IMR-90 (cell line): ENCODE measurements around the gene MRPS9. TPM values are rescaled to one million over a fixed set of nuclear protein-coding genes. Genes with fewer than 3 reads are reported as not detected.

Source experiments
- ATAC-seq: fragments of 200-7000 bp; cut with Tn5 transposase; 2 replicates; pipeline ENCODE4 v1.9.1; 2020; ENCODE audit warnings: low read depth, mild to moderate bottlenecking, moderate library complexity
- BruUV-seq: library from RNA; stranded (reverse); fragments of 400-500 nt; replicated peaks from 2 replicates; lab custom pipeline; 2021; lab: Mats Ljungman, UMichigan
- CTCF ChIA-PET: fragments of 300-600 bp; formaldehyde crosslinking; extraction: SDS; loops from one replicate; lab custom pipeline; 2021; ENCODE audit warnings: antibody characterized with exemption; lab: Yijun Ruan, JAX
- POLR2A ChIA-PET: fragments of 300-600 bp; sonication (Branson Sonifier 250); formaldehyde crosslinking; loops from one replicate; lab custom pipeline; 2022; ENCODE audit warnings: antibody characterized with exemption; ENCODE audit not compliant: unreplicated experiment; lab: Charles Lee
- DNase-seq: peaks from one replicate; pipeline ENCODE4 v3.0.0; 2013
- H2AFZ ChIP-seq: replicated peaks from 2 replicates; pipeline ENCODE3; 2013; ENCODE audit warnings: low read length, mild to moderate bottlenecking; ENCODE audit not compliant: poor library complexity
- H2AK5ac ChIP-seq: 2 replicates; pipeline ENCODE4 v1.6.1; 2013; ENCODE audit warnings: low read depth, low read length, inconsistent platforms
- H2AK9ac ChIP-seq: replicated peaks from 2 replicates; pipeline ENCODE3; 2013; ENCODE audit warnings: mild to moderate bottlenecking, low read depth, low read length, moderate library complexity; ENCODE audit not compliant: poor library complexity
- H2BK120ac ChIP-seq: 2 replicates; pipeline ENCODE4 v1.6.1; 2013; ENCODE audit warnings: low read depth, low read length, inconsistent platforms
- H2BK15ac ChIP-seq: 3 replicates; pipeline ENCODE4 v1.6.1; 2013; ENCODE audit warnings: low read depth, low read length, inconsistent platforms
- H2BK20ac ChIP-seq: 2 replicates; pipeline ENCODE4 v1.6.1; 2013; ENCODE audit warnings: low read depth, mild to moderate bottlenecking, inconsistent platforms, low read length, moderate library complexity
- H2BK5ac ChIP-seq: 2 replicates; pipeline ENCODE4 v1.6.1; 2013; ENCODE audit warnings: mild to moderate bottlenecking, low read depth, low read length, inconsistent platforms; ENCODE audit not compliant: poor library complexity, severe bottlenecking
- H3K14ac ChIP-seq: replicated peaks from 2 replicates; pipeline ENCODE4 v1.6.1; 2013; ENCODE audit warnings: low read depth, low read length, inconsistent platforms
- H3K18ac ChIP-seq: 2 replicates; pipeline ENCODE4 v1.6.1; 2013; ENCODE audit warnings: low read depth, low read length, control low read depth
- H3K23ac ChIP-seq: 2 replicates; pipeline ENCODE4 v1.6.1; 2013; ENCODE audit warnings: low read depth, low read length, inconsistent platforms
- H3K27ac ChIP-seq: 2 replicates; pipeline ENCODE4 v1.5.1; 2013; ENCODE audit warnings: mild to moderate bottlenecking, control low read depth, low read length; ENCODE audit not compliant: insufficient read depth
- H3K27me3 ChIP-seq: 2 replicates; pipeline ENCODE4 v1.6.1; 2013; ENCODE audit warnings: low read length; ENCODE audit not compliant: control insufficient read depth, insufficient read depth
- H3K36me3 ChIP-seq: 2 replicates; pipeline ENCODE4 v1.6.1; 2013; ENCODE audit warnings: low read length, mixed read lengths; ENCODE audit not compliant: control insufficient read depth, insufficient read depth
- H3K4ac ChIP-seq: 2 replicates; pipeline ENCODE4 v1.6.1; 2013; ENCODE audit warnings: low read depth, low read length, inconsistent platforms
- H3K4me1 ChIP-seq: 2 replicates; pipeline ENCODE4 v1.6.1; 2013; ENCODE audit warnings: low read length, mixed read lengths; ENCODE audit not compliant: control insufficient read depth, insufficient read depth
- H3K4me2 ChIP-seq: 2 replicates; pipeline ENCODE4 v1.6.1; 2013; ENCODE audit warnings: low read depth, mild to moderate bottlenecking, control low read depth, low read length, moderate library complexity
- H3K4me3 ChIP-seq: 2 replicates; pipeline ENCODE4 v1.5.1; 2013; ENCODE audit warnings: low read depth, mild to moderate bottlenecking, control low read depth, low read length, moderate library complexity; ENCODE audit not compliant: insufficient read depth
- H3K56ac ChIP-seq: 2 replicates; pipeline ENCODE4 v1.6.1; 2013; ENCODE audit warnings: low read length, inconsistent platforms; ENCODE audit not compliant: insufficient read depth; ENCODE audit errors: extremely low read depth
- H3K79me1 ChIP-seq, 2 experiments: 2 replicates each; pipeline ENCODE4 v1.6.1; 2013; ENCODE audit warnings: low read length in 2 of 2, inconsistent platforms in 1 of 2, low read depth in 1 of 2
- H3K9ac ChIP-seq: 2 replicates; pipeline ENCODE4 v1.6.1; 2013; ENCODE audit warnings: low read depth, low read length, control low read depth
- H3K9me1 ChIP-seq: 2 replicates; pipeline ENCODE4 v1.6.1; 2013; ENCODE audit warnings: low read length, inconsistent platforms; ENCODE audit not compliant: insufficient read depth
- H3K9me3 ChIP-seq: 2 replicates; pipeline ENCODE4 v1.6.1; 2013; ENCODE audit warnings: low read length; ENCODE audit not compliant: control insufficient read depth, insufficient read depth
- H4K20me1 ChIP-seq: 2 replicates; pipeline ENCODE4 v1.6.1; 2013; ENCODE audit warnings: low read length, inconsistent platforms; ENCODE audit not compliant: insufficient read depth
- H4K5ac ChIP-seq: 2 replicates; pipeline ENCODE4 v1.6.1; 2013; ENCODE audit warnings: mild to moderate bottlenecking, low read depth, low read length, control low read depth
- H4K8ac ChIP-seq, 2 experiments: 2 replicates each; pipeline ENCODE4 v1.6.1; 2013; ENCODE audit warnings: low read depth in 2 of 2, low read length in 2 of 2, control low read depth in 1 of 2, inconsistent platforms in 1 of 2
- H4K91ac ChIP-seq: 2 replicates; pipeline ENCODE4 v1.6.1; 2013; ENCODE audit warnings: low read depth, low read length, inconsistent platforms; ENCODE audit not compliant: insufficient read depth
- BHLHE40 ChIP-seq: fragments of 150-350 bp; IDR thresholded peaks from 2 replicates; pipeline ENCODE4 v1.6.1; 2016; ENCODE audit warnings: mild to moderate bottlenecking, low read depth, low read length
- CEBPB ChIP-seq: IDR thresholded peaks from 2 replicates; pipeline ENCODE4 v1.6.1; 2012; ENCODE audit warnings: low read depth, low read length, improper control_type of control experiment
- CHD1 ChIP-seq: IDR thresholded peaks from 2 replicates; pipeline ENCODE4 v1.6.1; 2012; ENCODE audit warnings: low read depth, low read length, improper control_type of control experiment
- FOS ChIP-seq: fragments of 150-350 bp; IDR thresholded peaks from 2 replicates; pipeline ENCODE4 v1.6.1; 2016; ENCODE audit warnings: low read depth, low read length
- MAFK ChIP-seq: IDR thresholded peaks from 2 replicates; pipeline ENCODE4 v1.6.1; 2012; ENCODE audit warnings: low read depth, low read length, improper control_type of control experiment
- MAZ ChIP-seq: IDR thresholded peaks from 2 replicates; pipeline ENCODE4 v1.6.1; 2012; ENCODE audit warnings: low read depth, mild to moderate bottlenecking, low read length, improper control_type of control experiment, moderate library complexity, borderline replicate concordance
- MXI1 ChIP-seq: IDR thresholded peaks from 2 replicates; pipeline ENCODE4 v1.6.1; 2012; ENCODE audit warnings: low read depth, mild to moderate bottlenecking, low read length, moderate library complexity, borderline replicate concordance
- NFE2L2 ChIP-seq: fragments of 150-350 bp; IDR thresholded peaks from 2 replicates; pipeline ENCODE4 v1.6.1; 2016; ENCODE audit warnings: low read depth, mild to moderate bottlenecking, low read length
- POLR2A ChIP-seq: IDR thresholded peaks from 2 replicates; pipeline ENCODE4 v1.6.1; 2012; ENCODE audit warnings: mild to moderate bottlenecking, low read depth, low read length
- RAD21 ChIP-seq: IDR thresholded peaks from 2 replicates; pipeline ENCODE4 v1.6.1; 2012; ENCODE audit warnings: low read length, improper control_type of control experiment
- RCOR1 ChIP-seq: IDR thresholded peaks from 2 replicates; pipeline ENCODE4 v1.6.1; 2012; ENCODE audit warnings: mild to moderate bottlenecking, low read length, improper control_type of control experiment; ENCODE audit not compliant: insufficient replicate concordance
- RFX5 ChIP-seq: IDR thresholded peaks from 2 replicates; pipeline ENCODE4 v1.8.0; 2012; ENCODE audit warnings: low read depth, mild to moderate bottlenecking, low read length, moderate library complexity
- SMC3 ChIP-seq: fragments of 150-350 bp; IDR thresholded peaks from 2 replicates; pipeline ENCODE4 v1.6.1; 2016; ENCODE audit warnings: low read depth, mild to moderate bottlenecking, antibody characterized with exemption, low read length, moderate library complexity
- WGBS, 2 experiments: methylation state at CpG; one replicate each; pipeline versions ENCODE4 v1.1.5 to v1.1.7; 2013; ENCODE audit warnings: missing lambda C conversion rate in 2 of 2; ENCODE audit not compliant: insufficient read length in 1 of 2; ENCODE audit errors: extremely low coverage in 2 of 2; 5-methylcytosine and 5-hydroxymethylcytosine counted together
- dilution Hi-C: fragments of 300-500 bp; cut with HindIII; formaldehyde crosslinking; loops from one replicate; pipeline ENCODE4 v1.14.3; 2018; ENCODE audit warnings: low sequenced_read_pairs; ENCODE audit not compliant: unreplicated experiment
- in situ Hi-C: fragments of 300-500 bp; cut with MboI; formaldehyde crosslinking; loops from 3 replicates; pipeline ENCODE4 v1.14.3; 2019; ENCODE audit warnings: low sequenced_read_pairs, inconsistent platforms, mixed read lengths
- intact Hi-C: fragments of 100-400 bp; cut with micrococcal nuclease; formaldehyde crosslinking; loops from 2 replicates; pipeline ENCODE4 v1.10.0; 2022
- polyA plus RNA-seq, 3 experiments: library from polyadenylated mRNA; depleted of rRNA; stranded (reverse); fragments of >200 nt; gene quantifications; 2 replicates each; pipeline ENCODE4 v1.2.3, GENCODE V29; 2012; ENCODE audit warnings: low replicate concordance in 1 of 3
- total RNA-seq: library from RNA; depleted of rRNA; stranded (reverse); fragments of >200 nt; gene quantifications from 2 replicates; pipeline ENCODE4 v1.2.3, GENCODE V29; 2012
- TF ChIP-seq, protein P1 (sequence below): fragments of 150-350 bp; IDR thresholded peaks from 2 replicates; pipeline ENCODE4 v1.6.1; 2017; ENCODE audit warnings: mild to moderate bottlenecking, antibody characterized with exemption, low read length, low read depth
- TF ChIP-seq, protein P2 (sequence below): conservative IDR thresholded peaks from 2 replicates; pipeline ENCODE4 v1.5.1; 2012; ENCODE audit warnings: mild to moderate bottlenecking, low read depth, low read length, improper control_type of control experiment
- TF ChIP-seq, protein P3 (sequence below): fragments of 150-350 bp; IDR thresholded peaks from 2 replicates; pipeline ENCODE4 v1.6.1; 2016; ENCODE audit warnings: low read depth, mild to moderate bottlenecking, low read length, moderate library complexity, borderline replicate concordance

Gene MRPS9
- total and polyA plus RNA-seq, 2 of the 4 experiments (the other 2 are of a cell fraction) = 20.6 to 27.7 TPM

DNA sequence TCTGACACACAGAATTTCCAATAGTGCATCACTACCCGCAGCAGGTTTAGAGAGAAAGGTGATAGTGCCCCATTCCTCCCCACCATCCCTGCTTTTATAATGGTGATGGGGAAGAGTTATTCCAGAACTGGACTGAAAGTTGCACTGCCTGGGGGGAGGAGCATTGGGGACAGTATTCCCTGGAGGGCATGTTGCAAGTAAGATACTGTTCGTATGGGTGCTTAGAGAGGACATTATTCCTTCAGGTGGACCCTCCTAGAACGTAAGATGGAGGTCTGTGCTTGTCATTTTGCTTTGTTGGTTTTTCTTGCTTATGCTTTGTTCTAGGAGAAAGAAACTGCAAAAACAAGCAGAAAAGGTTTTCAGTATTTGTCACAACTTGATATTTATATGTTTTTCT lies 23.7 kb downstream of the MRPS9 start:
- in situ Hi-C loops = no loop called here
- Histone ChIP-seq H3K27me3 (no peaks in the 10 kb centered on the region), H4K8ac (no peak overlapping the region), H3K9ac (no peak overlapping the region), H3K36me3 (peaks cover 3% of the 10 kb centered on the region; the same call in 1 of the 2 replicates), H2AFZ (no peak overlapping the region), H2AK5ac (no peak overlapping the region), H3K18ac (no peak overlapping the region), H3K14ac (no peak overlapping the region), H3K4ac (no peak overlapping the region), H3K79me1 (peaks cover 4 to 21% of the 10 kb centered on the region in 2 experiments; a peak in 3 of 4 replicates), H2BK120ac (no peak overlapping the region), H4K91ac (no peak overlapping the region), H3K9me1 (peaks cover 2% of the 10 kb centered on the region; the same call in 1 of the 2 replicates), H2BK20ac (no peak overlapping the region), H3K4me1 (no peaks in the 10 kb centered on the region), H2BK15ac (no peak overlapping the region), H3K23ac (no peak overlapping the region), H3K56ac (no peak overlapping the region), H3K4me3 (no peak overlapping the region), H2BK5ac (no peak overlapping the region), H4K5ac (no peak overlapping the region), H4K20me1 (no peaks in the 10 kb centered on the region), H3K9me3 (no peaks in the 10 kb centered on the region), H2AK9ac (no peak overlapping the region), H3K27ac (no peak overlapping the region), H3K4me2 (no peak overlapping the region)
- dilution Hi-C loops = no loop called here
- no CpG with 5 or more reads among the region's 3 CpGs for WGBS, 2 experiments
- no peak for DNase-seq
- ATAC-seq = no peak
- ChIA-PET CTCF (no interaction called here), POLR2A (no interaction called here)
- intact Hi-C loops = no loop called here
- BruUV-seq = no TSS peak
- TF ChIP-seq, protein P1, sequence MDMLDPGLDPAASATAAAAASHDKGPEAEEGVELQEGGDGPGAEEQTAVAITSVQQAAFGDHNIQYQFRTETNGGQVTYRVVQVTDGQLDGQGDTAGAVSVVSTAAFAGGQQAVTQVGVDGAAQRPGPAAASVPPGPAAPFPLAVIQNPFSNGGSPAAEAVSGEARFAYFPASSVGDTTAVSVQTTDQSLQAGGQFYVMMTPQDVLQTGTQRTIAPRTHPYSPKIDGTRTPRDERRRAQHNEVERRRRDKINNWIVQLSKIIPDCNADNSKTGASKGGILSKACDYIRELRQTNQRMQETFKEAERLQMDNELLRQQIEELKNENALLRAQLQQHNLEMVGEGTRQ = no peak
- TF ChIP-seq MXI1 (no peak), RCOR1 (no peak), NFE2L2 (no peak), CHD1 (no peak), RAD21 (no peak), MAFK (no peak), FOS (no peak), RFX5 (no peak), CEBPB (no peak), BHLHE40 (no peak), SMC3 (no peak), MAZ (no peak), POLR2A (no peak)
- TF ChIP-seq, protein P2, sequence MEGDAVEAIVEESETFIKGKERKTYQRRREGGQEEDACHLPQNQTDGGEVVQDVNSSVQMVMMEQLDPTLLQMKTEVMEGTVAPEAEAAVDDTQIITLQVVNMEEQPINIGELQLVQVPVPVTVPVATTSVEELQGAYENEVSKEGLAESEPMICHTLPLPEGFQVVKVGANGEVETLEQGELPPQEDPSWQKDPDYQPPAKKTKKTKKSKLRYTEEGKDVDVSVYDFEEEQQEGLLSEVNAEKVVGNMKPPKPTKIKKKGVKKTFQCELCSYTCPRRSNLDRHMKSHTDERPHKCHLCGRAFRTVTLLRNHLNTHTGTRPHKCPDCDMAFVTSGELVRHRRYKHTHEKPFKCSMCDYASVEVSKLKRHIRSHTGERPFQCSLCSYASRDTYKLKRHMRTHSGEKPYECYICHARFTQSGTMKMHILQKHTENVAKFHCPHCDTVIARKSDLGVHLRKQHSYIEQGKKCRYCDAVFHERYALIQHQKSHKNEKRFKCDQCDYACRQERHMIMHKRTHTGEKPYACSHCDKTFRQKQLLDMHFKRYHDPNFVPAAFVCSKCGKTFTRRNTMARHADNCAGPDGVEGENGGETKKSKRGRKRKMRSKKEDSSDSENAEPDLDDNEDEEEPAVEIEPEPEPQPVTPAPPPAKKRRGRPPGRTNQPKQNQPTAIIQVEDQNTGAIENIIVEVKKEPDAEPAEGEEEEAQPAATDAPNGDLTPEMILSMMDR = no peak
- TF ChIP-seq, protein P3, sequence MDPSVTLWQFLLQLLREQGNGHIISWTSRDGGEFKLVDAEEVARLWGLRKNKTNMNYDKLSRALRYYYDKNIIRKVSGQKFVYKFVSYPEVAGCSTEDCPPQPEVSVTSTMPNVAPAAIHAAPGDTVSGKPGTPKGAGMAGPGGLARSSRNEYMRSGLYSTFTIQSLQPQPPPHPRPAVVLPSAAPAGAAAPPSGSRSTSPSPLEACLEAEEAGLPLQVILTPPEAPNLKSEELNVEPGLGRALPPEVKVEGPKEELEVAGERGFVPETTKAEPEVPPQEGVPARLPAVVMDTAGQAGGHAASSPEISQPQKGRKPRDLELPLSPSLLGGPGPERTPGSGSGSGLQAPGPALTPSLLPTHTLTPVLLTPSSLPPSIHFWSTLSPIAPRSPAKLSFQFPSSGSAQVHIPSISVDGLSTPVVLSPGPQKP = no peak
